Stimulated activated naive CD8-positive, alpha-beta T cell treated with anti-CD3 and anti-CD28 coated beads, Interleukin-15, Interleukin-2, amounts not matched to agents 100 U/mL and 50 U/mL, for 24 hours (primary cell): ENCODE measurements around the gene ISLR.
A peak's percentile ranks its signal among the peaks of the same experiment; 100 is the strongest.
"Not testable (repeated sequence)": the region's sequence is repeated elsewhere in the genome, so short reads cannot be mapped to it uniquely, and the experiment has no call there.

ENCODE experiments used
- ATAC-seq: fragments of 150-1000 bp; cut with Tn5 transposase; one replicate; pipeline ENCODE4 v1.10.0; 2021
- DNase-seq: peaks from one replicate; pipeline ENCODE4 v3.0.0; 2021

The ISLR gene

GRCh38 chr15:74137537-74137894, 36.0 kb upstream of the ISLR start:
- ATAC-seq (no peak), DNase-seq (no peak)

- no peak for ATAC-seq
These were observed 34.9 kb upstream of the ISLR start for GRCh38 chr15:74138642-74139041.

GRCh38 chr15:74141591-74141990, 31.9 kb upstream of the ISLR start:
- ATAC-seq (no peak), DNase-seq (no peak)

More at GRCh38 chr15:74138642-74139041, 34.9 kb upstream of the ISLR start:
- no peak for DNase-seq

- no peak for DNase-seq
- ATAC-seq = no peak
These were observed 29.2 kb upstream of the ISLR start for GRCh38 chr15:74144153-74144775.

GRCh38 chr15:74146277-74146800, 27.2 kb upstream of the ISLR start:
- DNase-seq (no peak), ATAC-seq (no peak)

- DNase-seq = no peak
- ATAC-seq = no peak
These were observed 26.5 kb upstream of the ISLR start for GRCh38 chr15:74147051-74147450.

GRCh38 chr15:74155766-74156417, 17.6 kb upstream of the ISLR start:
- DNase-seq = no peak
- ATAC-seq = no peak

- ATAC-seq (no peak), DNase-seq (no peak)
These were observed 16.7 kb upstream of the ISLR start for GRCh38 chr15:74156678-74157411.

GRCh38 chr15:74157868-74158827, 15.4 kb upstream of the ISLR start:
- no peak for ATAC-seq

GRCh38 chr15:74158855-74159650, 14.5 kb upstream of the ISLR start:
- DNase-seq = no peak
- peak; percentile 59 for ATAC-seq

More at GRCh38 chr15:74157868-74158827, 15.4 kb upstream of the ISLR start:
- DNase-seq = no peak

- ATAC-seq (no peak), DNase-seq (no peak)
These were observed 13.7 kb upstream of the ISLR start for GRCh38 chr15:74159773-74160172.

- DNase-seq, ATAC-seq: not testable (repeated sequence)
These were observed 13.1 kb upstream of the ISLR start for GRCh38 chr15:74160390-74160789.

GRCh38 chr15:74162195-74162536, 11.3 kb upstream of the ISLR start:
- not testable (repeated sequence) for DNase-seq, ATAC-seq

- no peak for DNase-seq
- no peak for ATAC-seq
These were observed 8.0 kb upstream of the ISLR start for GRCh38 chr15:74165461-74165860.

GRCh38 chr15:74167891-74168331, 5.6 kb upstream of the ISLR start:
- ATAC-seq (no peak), DNase-seq (no peak)

- DNase-seq (no peak), ATAC-seq (no peak)
These were observed 4.8 kb upstream of the ISLR start for GRCh38 chr15:74168711-74169126.

- ATAC-seq = no peak
- DNase-seq = no peak
These were observed 3.3 kb upstream of the ISLR start for GRCh38 chr15:74170071-74170844.

- DNase-seq = no peak
- no peak for ATAC-seq
These were observed 2.5 kb upstream of the ISLR start for GRCh38 chr15:74170875-74171578.

- DNase-seq = no peak
- no peak for ATAC-seq
These were observed 1.5 kb upstream of the ISLR start for GRCh38 chr15:74171965-74172541.
